ENCODE results near the gene PRLR.

The PRLR gene

DNA sequence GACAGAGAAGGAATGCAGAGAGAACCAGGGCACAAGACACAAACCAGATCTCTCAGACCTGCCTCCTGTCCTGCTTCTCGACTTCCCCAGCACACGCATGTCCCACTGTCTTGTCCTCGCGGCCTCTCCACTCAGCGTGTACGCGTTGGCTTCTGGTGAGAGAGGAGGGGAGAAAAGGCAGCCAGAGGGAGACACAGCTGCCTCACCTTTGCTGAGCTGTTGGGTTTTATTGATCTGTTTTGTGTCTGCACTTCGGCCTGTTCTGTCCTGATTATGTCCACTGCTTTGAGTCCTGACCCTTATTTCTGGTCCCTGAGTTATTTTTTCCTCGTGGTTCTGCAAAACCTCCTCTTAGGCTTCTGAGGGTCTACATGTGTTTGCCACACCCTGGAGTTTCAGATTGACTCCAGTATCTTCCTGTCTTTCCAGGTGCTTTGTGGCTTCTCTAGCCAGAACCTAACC lies 95.0 kb downstream of the PRLR start:
- no peak overlapping the region for H3K27ac ChIP-seq
- no peak for TF ChIP-seq ZFX (IDR thresholded peaks at IDR 0.05; ENCODE audit: borderline replicate concordance)
- TF ChIP-seq, protein P1, sequence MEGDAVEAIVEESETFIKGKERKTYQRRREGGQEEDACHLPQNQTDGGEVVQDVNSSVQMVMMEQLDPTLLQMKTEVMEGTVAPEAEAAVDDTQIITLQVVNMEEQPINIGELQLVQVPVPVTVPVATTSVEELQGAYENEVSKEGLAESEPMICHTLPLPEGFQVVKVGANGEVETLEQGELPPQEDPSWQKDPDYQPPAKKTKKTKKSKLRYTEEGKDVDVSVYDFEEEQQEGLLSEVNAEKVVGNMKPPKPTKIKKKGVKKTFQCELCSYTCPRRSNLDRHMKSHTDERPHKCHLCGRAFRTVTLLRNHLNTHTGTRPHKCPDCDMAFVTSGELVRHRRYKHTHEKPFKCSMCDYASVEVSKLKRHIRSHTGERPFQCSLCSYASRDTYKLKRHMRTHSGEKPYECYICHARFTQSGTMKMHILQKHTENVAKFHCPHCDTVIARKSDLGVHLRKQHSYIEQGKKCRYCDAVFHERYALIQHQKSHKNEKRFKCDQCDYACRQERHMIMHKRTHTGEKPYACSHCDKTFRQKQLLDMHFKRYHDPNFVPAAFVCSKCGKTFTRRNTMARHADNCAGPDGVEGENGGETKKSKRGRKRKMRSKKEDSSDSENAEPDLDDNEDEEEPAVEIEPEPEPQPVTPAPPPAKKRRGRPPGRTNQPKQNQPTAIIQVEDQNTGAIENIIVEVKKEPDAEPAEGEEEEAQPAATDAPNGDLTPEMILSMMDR (IDR thresholded peaks at IDR 0.05) = no peak

DNA sequence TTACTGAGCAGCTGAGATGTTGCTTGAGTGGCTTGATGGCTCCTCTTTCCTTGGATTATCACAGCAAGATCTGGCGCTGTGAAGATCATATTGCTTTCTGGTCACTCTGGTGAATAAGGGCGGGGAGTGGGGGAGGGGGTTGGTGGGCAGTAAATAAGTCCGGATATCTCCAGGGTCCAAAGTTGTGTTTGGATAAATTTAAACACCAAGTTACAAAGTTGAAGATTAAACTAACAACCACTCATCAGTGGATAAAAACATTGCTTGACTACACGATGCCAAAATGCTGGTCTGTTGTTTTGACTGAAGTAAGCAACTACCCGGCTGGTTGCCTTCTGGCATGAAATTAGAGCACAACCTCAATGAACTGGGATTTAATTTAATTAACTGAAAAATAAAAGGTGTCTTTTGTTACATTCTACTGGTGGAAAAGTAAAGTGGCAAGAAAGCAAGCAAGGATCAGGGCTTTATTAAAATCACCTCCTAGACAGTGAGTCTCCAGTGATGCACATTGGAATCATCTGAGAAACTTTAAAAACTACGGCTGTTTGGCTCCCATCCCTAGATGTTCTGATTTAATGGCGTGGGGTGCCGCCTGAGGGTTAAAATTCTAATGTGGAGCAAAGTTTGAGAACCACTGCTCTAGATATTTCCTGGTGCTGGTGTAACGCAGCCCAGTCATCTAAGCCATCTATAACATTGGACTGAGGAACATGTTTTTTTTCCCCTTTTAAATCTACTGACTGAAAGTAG lies 95.8 kb downstream of the PRLR start:
- H3K27ac ChIP-seq = no peak overlapping the region
- TF ChIP-seq, protein P1 (IDR thresholded peaks at IDR 0.05) = no peak
- TF ChIP-seq ZFX (IDR thresholded peaks at IDR 0.05; ENCODE audit: borderline replicate concordance) = no peak

DNA sequence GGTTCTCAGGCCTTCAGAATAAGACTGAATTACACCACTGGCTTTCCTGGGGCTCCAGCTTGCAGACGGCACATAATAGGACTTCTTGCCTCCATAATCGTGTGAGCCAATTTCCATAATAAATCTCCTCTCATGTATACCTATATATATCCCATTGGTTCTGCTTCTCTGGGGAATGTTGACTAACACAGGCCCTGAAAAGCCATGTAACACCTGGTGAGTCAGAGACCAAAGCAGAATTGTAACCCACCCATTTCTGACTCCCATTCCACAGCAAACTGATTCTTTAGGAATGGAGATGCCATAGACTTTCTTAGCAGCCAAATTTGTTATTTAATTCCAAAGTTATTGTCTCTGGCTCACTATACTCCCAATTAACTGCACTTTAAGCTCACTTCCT lies 97.1 kb downstream of the PRLR start:
- TF ChIP-seq ZFX (IDR thresholded peaks at IDR 0.05; ENCODE audit: borderline replicate concordance) = no peak
- TF ChIP-seq, protein P1 (IDR thresholded peaks at IDR 0.05) = no peak
- no peak overlapping the region for H3K27ac ChIP-seq

DNA sequence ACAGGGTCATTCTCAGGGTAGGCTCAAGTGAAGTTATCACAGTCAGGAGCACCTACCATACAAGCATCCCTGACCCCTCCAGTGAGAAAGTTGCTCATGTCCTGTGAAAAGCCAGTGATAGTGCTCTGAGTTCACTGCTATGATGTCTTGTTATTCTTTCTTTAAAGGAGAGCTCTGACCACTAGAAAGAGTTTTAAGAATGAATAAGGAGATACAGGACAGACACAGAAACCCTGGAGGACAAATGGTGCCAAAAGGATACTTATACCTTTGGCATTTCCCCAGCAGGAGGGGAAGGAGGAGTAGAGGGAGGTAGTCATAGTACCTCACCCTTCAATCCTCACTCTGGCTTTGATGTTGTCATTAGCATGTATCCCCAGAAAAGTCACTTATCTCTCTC lies 98.6 kb downstream of the PRLR start:
- H3K27ac ChIP-seq = no peak overlapping the region

DNA sequence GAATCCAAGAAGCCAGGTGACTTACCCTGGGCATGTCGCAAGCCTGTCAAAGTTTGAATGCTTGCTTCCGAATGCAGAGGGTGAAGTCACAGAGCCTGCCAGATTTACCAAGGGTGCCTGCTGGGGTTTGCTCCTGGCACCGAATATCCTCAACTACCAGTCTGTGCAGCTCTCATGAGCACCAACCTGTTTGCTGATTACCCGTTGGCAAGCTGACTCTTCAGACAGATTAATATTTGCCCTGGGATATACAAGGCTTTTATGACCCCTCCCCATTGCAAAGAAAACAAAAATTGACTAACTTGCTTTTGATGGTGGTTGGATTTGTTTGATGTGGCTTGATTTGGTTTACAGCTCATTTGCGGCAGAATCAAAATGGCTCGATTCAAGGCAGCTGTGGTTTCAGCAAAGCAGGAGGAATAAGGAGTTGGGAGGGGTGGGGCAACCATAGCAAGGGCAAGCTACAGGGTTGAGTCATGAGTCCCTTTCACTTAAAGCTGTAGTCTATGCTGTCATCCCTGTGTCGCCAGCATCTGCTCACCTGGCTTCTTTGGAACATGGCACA lies 100.3 kb downstream of the PRLR start:
- no peak for TF ChIP-seq ZFX (IDR thresholded peaks at IDR 0.05; ENCODE audit: borderline replicate concordance)
- TF ChIP-seq, protein P1 (IDR thresholded peaks at IDR 0.05) = no peak
- H3K27ac ChIP-seq = no peak overlapping the region

More for the DNA sequence above, 98.6 kb downstream of the PRLR start:
- TF ChIP-seq ZFX (IDR thresholded peaks at IDR 0.05; ENCODE audit: borderline replicate concordance) = no peak
- TF ChIP-seq, protein P1 (IDR thresholded peaks at IDR 0.05) = no peak

DNA sequence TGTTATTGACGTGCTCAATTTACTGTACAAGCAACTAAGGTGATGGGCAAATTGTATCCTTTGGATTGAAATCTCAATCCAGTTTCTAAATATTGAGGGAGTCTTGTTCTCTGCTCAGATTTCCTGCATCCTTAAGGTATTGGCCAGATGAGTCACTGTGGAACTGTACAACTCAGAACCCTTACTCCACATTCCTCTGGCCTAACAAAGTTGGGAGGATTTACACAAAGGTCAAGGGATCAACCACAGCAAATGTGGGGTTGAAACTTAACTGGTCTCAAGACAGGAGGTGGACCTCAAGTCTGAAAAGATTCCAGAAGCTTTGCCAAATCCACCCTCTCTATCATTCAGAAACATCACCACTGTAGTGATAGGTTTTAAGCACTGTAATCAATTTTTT lies 101.0 kb downstream of the PRLR start:
- H3K27ac ChIP-seq = no peak overlapping the region
- TF ChIP-seq ZFX (IDR thresholded peaks at IDR 0.05; ENCODE audit: borderline replicate concordance) = no peak
- TF ChIP-seq, protein P1 (IDR thresholded peaks at IDR 0.05) = no peak

DNA sequence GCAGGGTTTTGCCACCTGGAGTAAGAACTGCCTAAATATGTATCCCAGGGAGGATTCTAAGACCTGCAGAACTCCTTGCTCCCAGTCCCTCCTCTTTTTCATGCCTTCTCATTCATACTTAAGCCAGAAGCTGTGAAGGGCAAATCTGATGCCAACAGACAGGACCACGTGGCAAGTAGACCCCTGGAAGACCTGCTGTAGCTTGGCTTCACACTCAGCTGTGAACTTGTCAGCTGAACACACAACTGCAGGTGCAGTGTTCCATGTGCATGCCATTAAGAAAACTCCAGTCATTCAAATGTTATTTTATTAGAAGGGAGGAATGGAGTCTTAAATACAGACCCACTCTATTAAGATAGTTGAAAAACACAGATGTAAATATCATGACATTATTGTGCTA lies 103.3 kb downstream of the PRLR start:
- no peak overlapping the region for H3K27ac ChIP-seq
- TF ChIP-seq, protein P1 (IDR thresholded peaks at IDR 0.05) = no peak
- no peak for TF ChIP-seq ZFX (IDR thresholded peaks at IDR 0.05; ENCODE audit: borderline replicate concordance)

All from 22Rv1 (cell line).